GM21723 (cell line): ENCODE data around the gene SPRED2.

Source experiments
- ATAC-seq: cut with Tn5 transposase; IDR thresholded peaks from one replicate; pipeline ENCODE4 v1.9.1; 2021; ENCODE audit warnings: mild to moderate bottlenecking, moderate library complexity; ENCODE audit not compliant: unreplicated experiment

The SPRED2 gene

DNA sequence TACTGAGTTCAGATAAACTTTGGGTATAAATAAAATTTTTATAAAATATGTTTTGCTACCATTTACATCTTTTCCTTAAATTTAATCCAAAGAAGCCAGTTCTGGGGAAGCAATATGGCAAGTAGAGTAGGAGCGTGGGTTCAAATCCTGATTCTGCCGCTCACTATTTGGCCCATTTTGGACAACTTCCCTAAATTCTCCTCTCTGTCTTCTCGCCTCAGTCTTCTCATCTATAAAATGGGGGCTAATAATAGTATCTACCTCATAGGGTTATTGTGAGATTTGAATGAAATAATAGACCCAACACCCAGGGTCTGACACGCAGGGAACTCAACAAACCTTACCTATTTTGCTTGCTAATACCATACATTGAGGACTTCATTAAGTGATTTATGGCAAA lies 145.0 kb downstream of the SPRED2 start:
- ATAC-seq, result no peak

DNA sequence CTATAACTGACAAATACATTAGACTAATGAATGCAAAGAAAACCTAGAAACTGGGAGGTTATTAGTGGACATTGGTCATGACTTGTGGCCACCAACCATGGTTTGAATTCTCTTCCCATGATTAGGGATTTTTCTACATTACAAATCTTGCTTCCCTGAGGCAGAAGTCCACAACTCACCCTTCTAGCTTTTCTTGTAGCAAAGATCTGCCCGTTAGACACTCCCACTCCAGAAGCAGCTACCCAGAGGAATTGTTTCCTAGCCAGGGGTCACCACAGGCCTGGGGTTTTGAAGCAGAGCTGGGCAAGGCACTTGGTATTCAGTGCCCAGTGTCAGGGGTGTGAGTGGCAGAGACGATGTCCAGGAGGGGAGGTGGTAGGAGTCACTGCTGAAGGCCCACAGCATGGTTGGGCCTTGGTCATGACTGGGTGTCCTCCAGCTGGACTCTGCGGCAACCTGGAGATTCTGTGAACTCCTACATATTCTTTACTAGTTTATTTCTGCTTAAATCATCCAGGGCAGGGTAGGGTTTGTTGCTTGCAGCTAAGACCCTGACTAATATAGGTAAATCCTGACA lies 149.8 kb downstream of the SPRED2 start:
- no peak for ATAC-seq

DNA sequence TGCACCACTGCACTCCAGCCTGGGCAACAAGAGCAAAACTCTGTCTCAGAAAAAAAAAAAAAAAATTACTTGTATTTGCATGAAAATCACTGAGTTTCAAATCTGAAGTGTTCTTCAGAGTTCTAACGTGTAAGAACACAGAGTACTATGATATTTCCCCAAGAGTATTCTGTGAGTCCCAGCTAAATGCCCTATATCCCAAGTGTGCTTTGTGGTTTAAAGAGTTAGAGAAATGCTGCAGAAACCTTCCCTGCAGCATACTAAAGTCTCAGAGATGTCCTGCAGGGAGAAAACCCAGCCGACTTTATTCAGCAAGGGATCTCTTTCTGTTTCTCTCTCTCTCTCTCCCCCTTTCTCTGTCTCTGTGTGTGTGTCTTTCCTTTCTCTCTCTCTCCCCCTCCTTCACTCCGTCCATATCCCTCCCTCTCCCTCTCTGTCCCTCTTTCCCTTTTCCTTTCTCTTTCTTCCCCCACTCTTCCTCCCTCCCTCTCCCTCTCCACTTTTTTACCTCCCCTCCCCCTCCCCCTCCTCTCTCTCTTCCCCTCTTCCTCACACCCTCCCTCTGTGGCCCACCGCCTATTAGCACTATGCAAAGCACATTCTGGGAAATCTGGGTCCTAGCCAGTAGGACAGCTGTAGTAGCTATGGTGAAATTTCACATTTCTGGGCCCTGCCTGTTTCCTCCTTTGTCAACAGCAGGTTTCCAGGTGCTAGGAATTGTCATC lies 150.6 kb downstream of the SPRED2 start:
- no peak for ATAC-seq

DNA sequence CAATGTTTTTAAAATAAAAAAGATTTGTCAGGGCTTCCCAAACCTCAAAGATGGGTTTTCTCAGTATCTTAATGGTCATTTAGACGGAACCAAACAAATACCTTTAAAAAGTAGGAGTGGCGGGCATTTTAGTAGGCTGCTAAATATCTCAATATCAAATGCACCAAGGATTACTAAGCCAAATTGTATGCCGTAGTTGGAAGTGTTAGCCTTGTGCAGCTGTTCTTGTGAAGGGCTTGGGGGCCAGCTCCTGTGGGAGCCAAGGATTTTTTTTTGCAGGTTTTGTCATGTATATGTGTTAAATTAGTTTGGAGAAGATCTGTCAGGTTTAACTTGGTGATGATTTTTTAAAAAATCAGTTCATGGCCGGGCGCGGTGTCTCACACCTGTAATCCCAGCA lies 152.6 kb downstream of the SPRED2 start:
- no peak for ATAC-seq

DNA sequence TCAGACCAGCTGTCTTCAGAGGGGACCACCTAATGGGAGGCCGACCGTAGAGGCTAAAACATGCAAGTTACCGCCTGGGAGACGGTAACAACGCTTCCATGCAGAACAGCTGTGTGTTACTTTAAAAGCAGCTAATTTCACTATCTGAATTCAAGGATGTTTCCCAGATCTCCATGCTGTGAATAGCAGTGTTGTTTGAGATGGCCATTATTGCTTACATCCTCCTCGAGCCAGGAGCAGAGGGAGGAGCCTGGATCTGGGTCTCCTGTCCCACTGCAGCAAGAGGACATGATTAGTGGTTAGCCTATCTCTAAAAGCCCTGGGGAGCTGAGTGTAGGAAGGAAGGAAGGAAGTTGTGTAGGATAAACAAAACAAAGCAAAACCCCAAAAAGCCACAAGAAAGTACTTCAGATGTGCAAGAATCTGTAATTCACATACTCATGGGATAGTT lies 153.8 kb downstream of the SPRED2 start:
- ATAC-seq, result no peak

DNA sequence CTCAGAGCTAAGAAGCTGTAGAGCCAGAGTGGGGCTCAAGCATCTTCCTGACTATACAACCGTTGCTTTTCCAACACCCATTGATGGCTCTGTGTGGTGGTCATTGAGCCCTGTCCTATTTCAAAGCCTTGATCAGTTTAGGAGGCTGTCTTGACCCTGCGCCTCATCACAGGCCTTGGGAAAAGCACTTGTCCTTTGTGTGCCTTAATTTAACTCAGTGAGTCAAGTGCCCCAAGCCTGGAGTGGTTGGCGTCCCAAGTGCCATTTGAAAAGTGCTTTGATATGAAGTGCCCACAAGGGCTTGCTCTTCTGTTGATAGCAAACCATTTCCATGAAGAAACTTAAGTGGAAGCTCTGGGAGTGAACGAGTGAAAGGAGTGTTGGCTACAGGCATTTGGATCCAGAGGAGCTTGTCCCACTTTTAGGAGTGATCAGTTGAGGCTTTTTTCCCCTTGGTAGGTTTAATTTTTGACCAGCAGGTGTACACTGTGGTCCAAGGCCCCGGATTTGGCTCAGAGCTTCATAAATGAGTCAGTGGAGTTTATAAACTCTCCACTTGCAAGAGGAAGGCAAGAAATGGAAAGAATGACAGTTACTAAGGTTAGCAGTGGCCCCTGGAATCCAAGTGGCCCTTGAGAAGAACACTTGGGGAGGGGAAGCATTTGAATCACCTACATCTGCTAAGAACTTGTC lies 154.5 kb downstream of the SPRED2 start:
- no peak for ATAC-seq

DNA sequence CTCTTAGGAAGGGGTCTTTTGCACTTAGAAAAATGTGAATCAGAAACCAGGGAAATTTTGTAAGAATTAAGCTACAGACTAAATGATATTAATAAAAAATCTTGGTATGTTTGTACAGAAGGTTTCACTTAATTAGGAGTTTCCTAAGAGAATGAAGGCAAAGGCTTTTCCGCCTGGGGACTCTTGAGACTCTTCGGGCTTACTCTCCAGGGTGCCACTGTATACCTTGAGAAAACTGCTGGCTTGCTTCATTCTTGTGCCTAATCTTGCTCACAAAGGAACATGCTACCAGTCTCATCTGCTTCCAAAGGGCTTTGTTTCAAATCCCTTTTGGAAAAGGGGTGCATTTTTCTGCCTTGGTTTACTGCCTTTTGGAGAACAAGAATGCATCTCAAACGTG lies 155.3 kb downstream of the SPRED2 start:
- no peak for ATAC-seq

DNA sequence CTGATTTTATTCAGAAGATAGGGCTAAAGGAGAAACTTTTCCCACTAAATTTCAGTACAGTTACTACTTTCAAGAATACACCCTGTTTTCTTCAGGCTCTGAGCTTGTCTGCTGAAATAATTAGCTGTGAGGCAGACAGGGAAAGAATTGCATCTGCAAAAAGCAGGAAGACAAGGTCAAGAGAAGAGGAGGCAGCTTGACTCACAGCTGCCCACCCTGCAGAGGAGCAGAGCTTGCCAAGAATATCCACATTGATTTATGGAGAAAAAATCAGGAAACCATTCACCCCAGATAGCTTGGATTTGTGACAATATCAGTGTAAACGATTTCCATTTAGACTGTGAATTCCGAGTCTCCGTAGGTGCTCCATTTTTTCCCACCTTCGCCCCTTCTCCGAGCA lies 155.8 kb downstream of the SPRED2 start:
- no peak for ATAC-seq

DNA sequence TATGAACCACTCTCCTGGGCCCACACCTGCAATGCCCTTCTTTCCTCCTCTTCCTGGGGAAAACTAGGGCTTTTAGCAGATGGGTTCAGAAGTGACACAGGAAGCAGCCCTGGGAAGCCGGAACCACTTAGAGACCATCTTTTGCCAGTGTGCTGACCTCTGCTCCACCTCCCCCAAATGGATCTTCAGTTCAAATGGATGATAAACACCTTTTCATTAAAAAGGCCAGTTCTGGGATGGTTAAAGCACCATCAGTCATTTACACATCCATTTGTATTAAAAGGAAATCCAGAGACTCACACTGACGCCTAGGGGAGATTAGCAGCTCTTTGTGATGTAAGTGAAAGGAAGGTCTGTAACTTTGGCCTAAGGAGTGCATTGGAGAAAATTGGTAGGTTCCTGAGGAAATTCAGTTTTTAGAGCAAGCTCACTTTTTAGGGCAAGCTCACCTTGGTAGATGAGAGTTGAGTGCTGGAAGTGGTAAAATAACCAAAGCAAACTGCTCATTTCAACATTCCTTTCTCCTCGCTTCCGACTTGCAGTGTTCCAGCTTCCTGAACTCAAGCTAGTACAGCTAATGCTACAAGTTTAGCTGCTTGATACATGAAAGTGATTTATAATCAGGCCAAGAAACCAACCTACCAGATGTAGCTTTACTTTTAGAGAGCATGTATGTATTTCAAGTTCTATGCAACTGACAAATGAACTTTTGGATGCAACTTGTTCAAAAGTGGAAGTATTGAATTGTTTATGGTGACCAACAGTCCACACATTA lies 157.1 kb downstream of the SPRED2 start:
- no peak for ATAC-seq

DNA sequence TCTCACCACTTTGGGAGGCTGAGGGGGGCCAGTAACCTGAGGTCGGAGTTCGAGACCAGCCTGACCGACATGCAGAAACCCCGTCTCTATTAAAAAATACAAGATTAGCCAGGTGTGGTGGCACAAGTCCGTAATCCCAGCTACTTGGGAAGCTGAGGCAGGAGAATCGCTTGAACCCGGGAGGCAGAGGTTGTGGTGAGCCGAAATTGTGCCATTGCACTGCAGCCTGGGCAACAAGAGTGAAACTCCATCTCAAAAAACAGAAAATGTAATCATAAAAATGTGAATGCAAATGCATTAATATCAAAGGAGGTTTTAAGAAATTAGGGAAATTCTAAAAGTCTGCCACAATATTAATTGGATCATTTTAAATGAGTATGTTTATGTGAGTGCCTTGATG lies 159.1 kb downstream of the SPRED2 start:
- ATAC-seq, result no peak

DNA sequence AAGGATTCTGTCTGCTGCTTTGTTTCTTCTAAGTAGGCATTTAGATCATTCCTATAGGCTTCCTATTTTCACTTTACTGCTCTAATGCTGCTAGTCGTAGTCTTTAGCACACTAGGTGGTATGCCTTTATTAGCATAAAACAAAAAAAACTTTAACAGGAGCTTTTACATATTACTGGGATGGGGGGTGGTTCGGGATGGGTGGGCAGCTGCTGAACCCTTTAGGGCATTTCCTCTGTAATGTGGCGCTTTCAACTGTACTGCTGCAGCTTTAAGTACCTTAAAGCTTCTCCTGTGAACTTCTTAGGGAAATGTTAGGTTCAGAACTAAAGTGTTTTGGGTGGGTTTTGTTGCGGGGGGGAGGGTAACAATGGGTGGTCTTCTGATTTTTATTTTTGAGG lies 163.4 kb downstream of the SPRED2 start:
- ATAC-seq, result no peak

DNA sequence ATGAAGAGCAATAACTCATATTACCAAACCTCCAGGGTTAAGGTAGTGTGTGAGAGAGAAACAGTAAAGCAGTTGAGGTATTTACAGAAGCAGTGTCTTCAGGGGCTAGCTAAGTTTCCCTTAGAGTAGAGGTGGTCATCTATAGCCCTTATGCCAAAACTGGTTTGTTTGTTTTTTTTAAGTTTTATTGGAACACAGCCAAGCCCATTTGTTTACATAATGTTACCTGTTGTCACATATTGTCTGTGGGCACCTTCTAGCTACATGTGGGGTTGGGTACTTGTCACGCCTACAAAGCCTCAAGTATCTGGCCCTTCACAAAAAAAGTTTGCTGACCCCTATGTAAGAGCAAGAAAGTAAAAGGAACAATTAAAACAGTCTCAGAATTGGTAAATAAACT lies 165.4 kb downstream of the SPRED2 start:
- ATAC-seq, result no peak

DNA sequence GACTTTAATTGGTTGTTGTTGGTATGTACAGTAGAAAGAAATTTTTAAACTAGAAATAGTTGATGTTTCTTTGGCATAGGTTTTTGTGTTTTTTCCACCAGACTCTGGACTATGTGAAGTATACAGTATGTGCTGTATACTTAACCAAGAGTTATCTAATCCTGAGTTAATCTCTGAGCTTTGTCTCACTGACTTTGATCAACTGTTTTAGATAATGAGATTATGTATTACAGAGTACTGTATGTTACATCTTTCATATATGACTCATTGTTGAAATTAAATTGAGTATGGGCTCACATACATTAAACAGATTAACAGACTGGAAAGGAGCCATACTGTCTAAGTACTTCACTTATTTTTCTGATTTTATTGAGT lies 166.7 kb downstream of the SPRED2 start:
- ATAC-seq, result no peak

DNA sequence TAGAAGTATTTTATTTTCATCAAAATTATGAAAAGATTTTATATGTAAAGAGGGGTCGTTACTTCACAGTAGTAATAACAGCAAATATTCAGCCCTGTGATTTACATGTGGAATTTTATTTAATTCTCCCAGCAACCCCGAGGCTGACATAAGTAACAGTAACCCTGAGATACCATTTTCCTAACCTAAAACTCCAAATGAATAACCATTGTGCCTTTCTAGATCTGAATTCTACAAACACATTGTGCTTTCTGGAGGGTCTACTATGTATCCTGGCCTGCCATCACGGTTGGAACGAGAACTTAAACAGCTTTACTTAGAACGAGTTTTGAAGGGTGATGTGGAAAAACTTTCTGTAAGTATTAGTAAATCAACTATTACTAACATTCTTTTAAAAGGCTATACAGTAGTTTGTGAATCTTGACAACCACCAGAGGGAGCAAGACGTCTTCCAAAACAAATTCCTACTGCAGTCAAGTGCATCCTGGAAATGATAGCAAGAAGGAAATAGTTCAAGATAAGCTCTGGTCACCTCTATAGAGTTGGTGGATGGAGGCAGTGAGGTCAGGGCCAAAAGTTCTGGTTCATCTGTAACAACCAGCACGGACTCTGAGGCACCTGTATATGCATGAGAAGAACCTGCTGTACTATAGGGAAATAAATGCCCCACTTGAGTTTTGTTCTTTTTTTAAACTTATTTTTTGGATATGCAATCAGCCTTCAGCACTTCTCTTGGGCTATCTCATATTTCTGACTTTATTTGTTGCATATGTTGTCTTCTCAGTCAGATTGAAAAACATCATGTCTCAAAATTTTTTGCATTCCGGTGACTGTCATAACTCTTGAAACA lies 167.4 kb downstream of the SPRED2 start:
- ATAC-seq, result no peak

DNA sequence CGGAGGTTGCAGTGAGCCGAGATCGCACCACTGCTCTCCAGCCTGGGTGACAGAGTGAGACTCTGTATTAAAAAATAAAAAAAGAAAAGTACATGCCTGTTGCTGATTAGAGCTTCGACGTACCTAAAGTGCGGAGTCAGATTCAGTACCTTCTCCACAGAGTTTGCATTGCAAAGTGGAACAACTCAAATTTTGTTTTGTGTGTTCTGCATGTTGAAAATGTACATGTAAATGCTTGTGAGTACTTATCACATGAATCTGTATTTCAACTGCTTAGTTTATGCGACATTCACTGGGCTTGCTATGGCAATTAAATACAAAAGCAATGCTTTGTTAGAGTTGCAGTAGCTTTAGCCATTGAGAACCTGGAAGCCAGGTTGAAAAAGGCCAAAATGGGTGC lies 168.4 kb downstream of the SPRED2 start:
- no peak for ATAC-seq

DNA sequence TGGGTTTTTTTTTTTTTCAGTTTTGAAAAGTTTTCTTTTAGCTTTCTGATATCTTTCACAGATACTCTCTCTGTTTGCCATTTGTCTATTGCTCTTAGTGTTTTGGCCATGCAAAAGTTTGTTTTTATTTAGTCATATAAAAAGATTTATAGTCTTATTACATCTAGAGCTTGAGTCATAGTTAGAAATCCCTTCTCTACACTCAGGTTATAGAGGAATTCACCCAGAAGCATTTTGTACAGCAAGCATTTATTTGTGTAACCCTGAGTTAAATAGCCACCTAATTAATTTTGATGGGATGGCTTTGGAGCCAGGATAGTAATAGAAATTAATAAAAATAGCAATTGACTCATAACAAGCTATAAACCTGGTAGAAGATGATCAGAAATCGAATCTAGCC lies 169.1 kb downstream of the SPRED2 start:
- ATAC-seq, result no peak

DNA sequence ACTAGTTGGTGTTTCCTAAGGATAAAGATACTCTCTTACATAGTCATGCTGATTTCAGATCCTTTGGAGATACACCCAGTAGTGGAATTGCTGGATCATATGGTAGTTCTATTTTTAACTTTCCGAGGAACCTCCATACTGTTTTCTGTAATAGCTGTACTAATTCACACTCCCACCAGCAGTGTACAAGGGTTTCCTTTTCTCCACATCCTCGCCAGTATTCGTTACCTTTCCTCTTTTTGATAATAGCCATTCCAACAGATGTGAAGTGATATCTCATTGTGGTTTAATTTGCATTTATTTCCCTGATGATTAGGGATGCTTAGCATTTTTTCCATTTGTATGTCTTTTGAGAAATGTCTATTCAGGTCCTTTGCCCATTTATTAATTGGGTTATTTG lies 170.7 kb downstream of the SPRED2 start:
- ATAC-seq, result no peak
